Measurements from ENCODE around the gene SHKBP1. TPM values are rescaled to one million over a fixed set of nuclear protein-coding genes. Genes with fewer than 3 reads are reported as not detected.
A peak's percentile ranks its signal among the peaks of the same experiment; 100 is the strongest.
"Not testable (repeated sequence)": the region's sequence is repeated elsewhere in the genome, so short reads cannot be mapped to it uniquely, and the experiment has no call there.

Gene SHKBP1
- total RNA-seq, 2 donors from 2014 or later: 131 to 149 TPM

GRCh38 chr19:40585241-40585981 lies 8.7 kb downstream of the SHKBP1 start:
- Mint-ChIP-seq H3K9me3 (no peaks in the 10 kb centered on the region), H3K4me1 (ENCODE audit: low read depth in 2 of 2) (peaks cover 15 to 19% of the 10 kb centered on the region in 2 donors), H3K27me3 (no peaks in the 10 kb centered on the region), H3K27ac (peak overlapping the region; percentile 32 to 76), H3K36me3 (peaks cover 22% of the 10 kb centered on the region), H3K4me3 (peak overlapping the region; percentile 46)
- no peak for DNase-seq (ENCODE audit: low spot score)
- peak; percentile 61 to 76 for ATAC-seq

GRCh38 chr19:40585982-40586422 lies 9.3 kb downstream of the SHKBP1 start:
- H3K4me1 Mint-ChIP-seq (ENCODE audit: low read depth in 2 of 2): peaks cover 15 to 19% of the 10 kb centered on the region in 2 donors
- ATAC-seq (peak; percentile 26 to 33), DNase-seq (ENCODE audit: low spot score) (no peak)
- H3K27me3 Mint-ChIP-seq: no peaks in the 10 kb centered on the region
- H3K36me3 Mint-ChIP-seq: peaks cover 19% of the 10 kb centered on the region
- peak overlapping the region; percentile 46 for H3K4me3 Mint-ChIP-seq
- H3K9me3 Mint-ChIP-seq: no peaks in the 10 kb centered on the region
- H3K27ac Mint-ChIP-seq: peak overlapping the region; percentile 32 to 76

GRCh38 chr19:40586611-40587010 lies 9.9 kb downstream of the SHKBP1 start:
- peaks cover 15 to 19% of the 10 kb centered on the region in 2 donors for H3K4me1 Mint-ChIP-seq (ENCODE audit: low read depth in 2 of 2)
- H3K27me3 Mint-ChIP-seq: no peaks in the 10 kb centered on the region
- H3K4me3 Mint-ChIP-seq: peak overlapping the region; percentile 46
- peaks cover 17% of the 10 kb centered on the region for H3K36me3 Mint-ChIP-seq
- H3K27ac Mint-ChIP-seq: peak overlapping the region; percentile 32 to 76
- no peaks in the 10 kb centered on the region for H3K9me3 Mint-ChIP-seq
- DNase-seq (ENCODE audit: low spot score) (no peak), ATAC-seq (no peak)

- Mint-ChIP-seq H3K27ac (no peak overlapping the region), H3K4me3 (no peak overlapping the region)
Observed at GRCh38 chr19:40588110-40588854, 11.6 kb downstream of the SHKBP1 start.

GRCh38 chr19:40588926-40589569 lies 12.4 kb downstream of the SHKBP1 start:
- Mint-ChIP-seq H3K27ac (no peak overlapping the region), H3K27me3 (no peaks in the 10 kb centered on the region), H3K9me3 (no peaks in the 10 kb centered on the region), H3K36me3 (peaks cover 11% of the 10 kb centered on the region), H3K4me3 (no peak overlapping the region), H3K4me1 (ENCODE audit: low read depth in 2 of 2) (peaks cover 16 to 19% of the 10 kb centered on the region in 2 donors)
- DNase-seq (ENCODE audit: low spot score) (no peak), ATAC-seq (no peak)

More at GRCh38 chr19:40588110-40588854, 11.6 kb downstream of the SHKBP1 start:
- Mint-ChIP-seq H3K27me3 (no peaks in the 10 kb centered on the region), H3K36me3 (peaks cover 11% of the 10 kb centered on the region), H3K4me1 (ENCODE audit: low read depth in 2 of 2) (peaks cover 15 to 19% of the 10 kb centered on the region in 2 donors), H3K9me3 (no peaks in the 10 kb centered on the region)
- DNase-seq (ENCODE audit: low spot score): no peak
- no peak for ATAC-seq

- Mint-ChIP-seq H3K27ac (no peak overlapping the region), H3K4me3 (no peak overlapping the region), H3K9me3 (no peaks in the 10 kb centered on the region), H3K36me3 (peaks cover 11% of the 10 kb centered on the region), H3K4me1 (ENCODE audit: low read depth in 2 of 2) (peaks cover 23 to 27% of the 10 kb centered on the region in 2 donors), H3K27me3 (no peaks in the 10 kb centered on the region)
- ATAC-seq (no peak), DNase-seq (ENCODE audit: low spot score) (no peak)
Observed at GRCh38 chr19:40589591-40590429, 13.1 kb downstream of the SHKBP1 start.

GRCh38 chr19:40590464-40591265 lies 14.0 kb downstream of the SHKBP1 start:
- ATAC-seq: no peak
- H3K4me1 Mint-ChIP-seq (ENCODE audit: low read depth in 2 of 2): peaks cover 23 to 27% of the 10 kb centered on the region in 2 donors
- no peak for DNase-seq (ENCODE audit: low spot score)
- no peak overlapping the region for H3K27ac Mint-ChIP-seq
- no peaks in the 10 kb centered on the region for H3K27me3 Mint-ChIP-seq
- no peak overlapping the region for H3K4me3 Mint-ChIP-seq
- H3K36me3 Mint-ChIP-seq: peaks cover 8% of the 10 kb centered on the region
- H3K9me3 Mint-ChIP-seq: no peaks in the 10 kb centered on the region

GRCh38 chr19:40591724-40592123 lies 15.1 kb downstream of the SHKBP1 start:
- H3K4me1 Mint-ChIP-seq (ENCODE audit: low read depth in 2 of 2): peaks cover 12 to 18% of the 10 kb centered on the region in 2 donors
- not testable (repeated sequence) for H3K4me3 Mint-ChIP-seq; DNase-seq (ENCODE audit: low spot score); H3K9me3 Mint-ChIP-seq; H3K27me3 Mint-ChIP-seq; H3K27ac Mint-ChIP-seq; ATAC-seq; H3K36me3 Mint-ChIP-seq

GRCh38 chr19:40592170-40592569 lies 15.5 kb downstream of the SHKBP1 start:
- H3K27me3 Mint-ChIP-seq: peaks cover 1 to 3% of the 10 kb centered on the region in 2 donors
- no peaks in the 10 kb centered on the region for H3K36me3 Mint-ChIP-seq
- no peaks in the 10 kb centered on the region for H3K9me3 Mint-ChIP-seq
- peaks cover 11 to 18% of the 10 kb centered on the region in 2 donors for H3K4me1 Mint-ChIP-seq (ENCODE audit: low read depth in 2 of 2)
- no peak overlapping the region for H3K27ac Mint-ChIP-seq
- H3K4me3 Mint-ChIP-seq: no peak overlapping the region
- ATAC-seq (peak in 1 of 2 donors; percentile 65), DNase-seq (ENCODE audit: low spot score) (no peak)

- Mint-ChIP-seq H3K4me1 (ENCODE audit: low read depth in 2 of 2) (peaks cover 12 to 19% of the 10 kb centered on the region in 2 donors), H3K9me3 (no peaks in the 10 kb centered on the region), H3K27ac (peak overlapping the region; percentile 25 to 36), H3K36me3 (no peaks in the 10 kb centered on the region), H3K4me3 (peak overlapping the region; percentile 19), H3K27me3 (peaks cover 8 to 10% of the 10 kb centered on the region in 2 donors)
- DNase-seq (ENCODE audit: low spot score) (no peak), ATAC-seq (peak in 1 of 2 donors; percentile 10)
Observed at GRCh38 chr19:40594255-40594654, 17.6 kb downstream of the SHKBP1 start.

GRCh38 chr19:40594657-40595091 lies 18.0 kb downstream of the SHKBP1 start:
- no peaks in the 10 kb centered on the region for H3K36me3 Mint-ChIP-seq
- H3K4me3 Mint-ChIP-seq: peak overlapping the region; percentile 19
- H3K27me3 Mint-ChIP-seq: peaks cover 11 to 14% of the 10 kb centered on the region in 2 donors
- peak in 1 of 2 donors; percentile 28 for ATAC-seq
- peak overlapping the region; percentile 25 to 36 for H3K27ac Mint-ChIP-seq
- H3K9me3 Mint-ChIP-seq: no peaks in the 10 kb centered on the region
- DNase-seq (ENCODE audit: low spot score): no peak
- peaks cover 16 to 20% of the 10 kb centered on the region in 2 donors for H3K4me1 Mint-ChIP-seq (ENCODE audit: low read depth in 2 of 2)

- Mint-ChIP-seq H3K9me3 (no peaks in the 10 kb centered on the region), H3K4me3 (no peak overlapping the region), H3K36me3 (no peaks in the 10 kb centered on the region), H3K4me1 (ENCODE audit: low read depth in 2 of 2) (peaks cover 25 to 27% of the 10 kb centered on the region in 2 donors), H3K27ac (no peak overlapping the region), H3K27me3 (peaks cover 19 to 28% of the 10 kb centered on the region in 2 donors)
- ATAC-seq (peak; percentile 15 to 64), DNase-seq (ENCODE audit: low spot score) (peak; percentile 63)
Observed at GRCh38 chr19:40596608-40597328, 20.1 kb downstream of the SHKBP1 start.
